Hepatocyte (in vitro differentiated cells): ENCODE data around the gene PLSCR3.

Experiments
- CTCF ChIP-seq: fragments of 200-600 bp; sonication (generic); IDR thresholded peaks from 2 replicates; pipeline ENCODE4 v1.5.1; 2016; ENCODE audit warnings: antibody characterized with exemption, mild to moderate bottlenecking; ENCODE audit not compliant: poor library complexity
- EZH2phosphoT487 ChIP-seq: fragments of 200-600 bp; sonication (generic); IDR thresholded peaks from one replicate; pipeline ENCODE4 v1.6.1; 2018; ENCODE audit warnings: antibody characterized with exemption, mild to moderate bottlenecking, low read depth, moderate library complexity; ENCODE audit not compliant: unreplicated experiment, severe bottlenecking

GRCh38 chr17:7426896-7427489 is 32.7 kb upstream of the PLSCR3 start:
- TF ChIP-seq CTCF (no peak), EZH2phosphoT487 (no peak)
